ENCODE measurements around the gene ATP6V0A1. TPM values are rescaled to one million over a fixed set of nuclear protein-coding genes. Genes with fewer than 3 reads are reported as not detected.

The ATP6V0A1 gene
- total RNA-seq, 1 donor from 2014 or later = 109 TPM

GRCh38 chr17:42571435-42572225 is 113.0 kb downstream of the ATP6V0A1 start:
- peak; percentile 68 for DNase-seq
- intact Hi-C loops (cut with DNase I) = no loop called here
- Histone ChIP-seq H3K9me3 (no peaks in the 10 kb centered on the region), H3K27ac (peak overlapping the region; percentile 24), H3K27me3 (no peaks in the 10 kb centered on the region), H3K4me1 (peaks cover 23% of the 10 kb centered on the region), H3K36me3 (peaks cover 71% of the 10 kb centered on the region), H3K4me3 (no peak overlapping the region)
- no peak for ATAC-seq
- no peak for TF ChIP-seq CTCF (IDR thresholded peaks at IDR 0.05)

Small RNA genes lying within 50 kb of the gene (microRNA-seq; reads per million reads assigned to microRNA genes)
- 2.5 reads per million, percentile 15 among the genes with 10 or more reads in this experiment for gene MIR5010 (ENCODE audit: borderline microRNAs expressed)
- not detected for gene MIR548AT (ENCODE audit: borderline microRNAs expressed)

Other genes starting within 250 kb of the ATP6V0A1 start
- gene STAT5B, start 182.5 kb upstream of the ATP6V0A1 start, total RNA-seq = 71.0 TPM
- 42.0 TPM for gene STAT5A, start 170.4 kb upstream of the ATP6V0A1 start, total RNA-seq
- gene STAT3, start 70.4 kb upstream of the ATP6V0A1 start, total RNA-seq = 309 TPM
- 342 TPM for gene CAVIN1, start 35.6 kb upstream of the ATP6V0A1 start, total RNA-seq
- gene NAGLU, start 77.4 kb downstream of the ATP6V0A1 start, total RNA-seq = 46.9 TPM
- 1.4 TPM for gene HSD17B1, start 94.0 kb downstream of the ATP6V0A1 start, total RNA-seq
- gene COASY, start 103.3 kb downstream of the ATP6V0A1 start, total RNA-seq = 63.3 TPM
- gene MLX, start 108.2 kb downstream of the ATP6V0A1 start, total RNA-seq = 61.3 TPM
- gene PSMC3IP, start 118.9 kb downstream of the ATP6V0A1 start, total RNA-seq = 4.2 TPM
- gene RETREG3, start 150.5 kb downstream of the ATP6V0A1 start, total RNA-seq = 68.6 TPM
- 29.2 TPM for gene TUBG1, start 150.8 kb downstream of the ATP6V0A1 start, total RNA-seq
- 19.8 TPM for gene TUBG2, start 200.4 kb downstream of the ATP6V0A1 start, total RNA-seq
- 26.4 TPM for gene PLEKHH3, start 218.1 kb downstream of the ATP6V0A1 start, total RNA-seq
- 1.4 TPM for gene CCR10, start 223.0 kb downstream of the ATP6V0A1 start, total RNA-seq
- gene CNTNAP1, start 223.7 kb downstream of the ATP6V0A1 start, total RNA-seq = 6.5 TPM

Measured in upper lobe of right lung (tissue), 1 donor.